HepG2 (cell line): ENCODE data around the gene CTRL. TPM values are rescaled to one million over a fixed set of nuclear protein-coding genes. Genes with fewer than 3 reads are reported as not detected.

Source experiments
- ATF1 ChIP-seq: IDR thresholded peaks from 2 replicates; pipeline ENCODE4 v1.6.1; 2016; ENCODE audit warnings: mild to moderate bottlenecking, control low read depth
- CENPT ChIP-seq: sonication (generic); formaldehyde crosslinking; IDR thresholded peaks from 2 replicates; pipeline ENCODE4 v1.8.0; 2022; ENCODE audit warnings: low read depth, mild to moderate bottlenecking, moderate library complexity, missing genetic modification reagents
- CREM ChIP-seq, 2 experiments: sonication (generic) in 1 of 2; formaldehyde crosslinking in 1 of 2; IDR thresholded peaks; 2 replicates each; pipeline versions ENCODE4 v1.4.0 to v1.6.1; 2016 to 2020; ENCODE audit warnings: antibody characterized with exemption in 1 of 2, mild to moderate bottlenecking in 1 of 2, missing genetic modification reagents in 1 of 2
- EHMT2 ChIP-seq: fragments of 200-600 bp; sonication (generic); IDR thresholded peaks from 2 replicates; pipeline ENCODE4 v1.7.0; 2017; ENCODE audit warnings: antibody characterized with exemption, low read depth, low read length, borderline replicate concordance
- ELF3 ChIP-seq: IDR thresholded peaks from 2 replicates; pipeline ENCODE4 v1.6.1; 2016; ENCODE audit warnings: missing genetic modification reagents, missing compliant biosample characterization
- GPBP1L1 ChIP-seq: sonication (generic); formaldehyde crosslinking; IDR thresholded peaks from 2 replicates; pipeline ENCODE4 v1.5.0; 2020; ENCODE audit warnings: mild to moderate bottlenecking, missing genetic modification reagents
- HNRNPLL ChIP-seq: fragments of 200-400 bp; formaldehyde crosslinking; IDR thresholded peaks from 2 replicates; pipeline ENCODE4 v1.6.1; 2017; ENCODE audit warnings: mild to moderate bottlenecking, low read depth, low read length; ENCODE audit not compliant: poor library complexity, severe bottlenecking
- KLF6 ChIP-seq: IDR thresholded peaks from 2 replicates; pipeline ENCODE4 v1.8.0; 2016; ENCODE audit warnings: missing biosample characterization, missing genetic modification reagents
- MEIS2 ChIP-seq: sonication (generic); formaldehyde crosslinking; IDR thresholded peaks from 2 replicates; pipeline ENCODE4 v1.9.0; 2021; ENCODE audit warnings: mild to moderate bottlenecking, missing genetic modification reagents
- NPAS2 ChIP-seq: sonication (generic); formaldehyde crosslinking; IDR thresholded peaks from 2 replicates; pipeline ENCODE4 v1.8.0; 2022; ENCODE audit warnings: mild to moderate bottlenecking, missing genetic modification reagents, borderline replicate concordance
- NR2C2 ChIP-seq: sonication (generic); formaldehyde crosslinking; IDR thresholded peaks from 2 replicates; pipeline ENCODE4 v1.4.0; 2020; ENCODE audit warnings: missing genetic modification reagents, mild to moderate bottlenecking, moderate library complexity, borderline replicate concordance
- NRL ChIP-seq: sonication (generic); formaldehyde crosslinking; IDR thresholded peaks from 2 replicates; pipeline ENCODE4 v1.5.0; 2020; ENCODE audit warnings: missing genetic modification reagents, mild to moderate bottlenecking, moderate library complexity, borderline replicate concordance
- RBM22 ChIP-seq: fragments of 200-400 bp; formaldehyde crosslinking; optimal IDR thresholded peaks from 2 replicates; pipeline ENCODE3; 2017; ENCODE audit warnings: mild to moderate bottlenecking, low read length, moderate library complexity
- RCOR2 ChIP-seq: IDR thresholded peaks from 2 replicates; pipeline ENCODE4 v1.6.1; 2016; ENCODE audit warnings: missing biosample characterization, missing genetic modification reagents
- SP5 ChIP-seq: IDR thresholded peaks from 2 replicates; pipeline ENCODE4 v1.6.1; 2016; ENCODE audit warnings: low read depth, borderline replicate concordance
- SPEN ChIP-seq: sonication (generic); formaldehyde crosslinking; IDR thresholded peaks from 2 replicates; pipeline ENCODE4 v1.5.1; 2020; ENCODE audit warnings: low read depth, mild to moderate bottlenecking, missing genetic modification reagents
- SRY ChIP-seq: sonication (generic); formaldehyde crosslinking; IDR thresholded peaks from 2 replicates; pipeline ENCODE4 v1.8.0; 2022; ENCODE audit warnings: mild to moderate bottlenecking, missing genetic modification reagents
- WIZ ChIP-seq: sonication (generic); formaldehyde crosslinking; IDR thresholded peaks from 2 replicates; pipeline ENCODE4 v1.5.1; 2020; ENCODE audit warnings: mild to moderate bottlenecking, missing genetic modification reagents
- XRCC5 ChIP-seq: fragments of 200-400 bp; formaldehyde crosslinking; optimal IDR thresholded peaks from 2 replicates; pipeline ENCODE3; 2017; ENCODE audit warnings: mild to moderate bottlenecking, low read length
- ZFP37 ChIP-seq: sonication (generic); formaldehyde crosslinking; IDR thresholded peaks from 2 replicates; pipeline ENCODE4 v1.4.0; 2020; ENCODE audit warnings: missing genetic modification reagents, borderline replicate concordance
- ZNF225 ChIP-seq: sonication (generic); formaldehyde crosslinking; IDR thresholded peaks from 2 replicates; pipeline ENCODE4 v1.4.0; 2020; ENCODE audit warnings: mild to moderate bottlenecking, missing genetic modification reagents
- ZNF577 ChIP-seq: sonication (generic); formaldehyde crosslinking; IDR thresholded peaks from 2 replicates; pipeline ENCODE4 v1.4.0; 2020; ENCODE audit warnings: mild to moderate bottlenecking, low read depth, missing genetic modification reagents, borderline replicate concordance
- polyA plus RNA-seq, 8 experiments: library from polyadenylated mRNA; depleted of rRNA in 3 of 8; stranded (reverse) in 7 of 8; unstranded in 1 of 8; fragments of >200 nt; fragmentation: Illumina TruSeq in 4 of 8; extraction: Trizol in 4 of 8; gene quantifications; 2 replicates each; pipeline versions ENCODE4 v1.2.1 to v1.2.3, GENCODE V29; 2011 to 2016; ENCODE audit warnings: low read depth in 4 of 8, missing spikeins in 1 of 8, mixed read lengths in 1 of 8; ENCODE audit not compliant: insufficient read depth in 1 of 8
- total RNA-seq, 5 experiments: library from RNA; depleted of rRNA; stranded (reverse); fragments of >200 nt; fragmentation: Illumina TruSeq; extraction: Trizol; gene quantifications; 2 replicates each; pipeline ENCODE4 v1.2.3, GENCODE V29; 2016; ENCODE audit warnings: low read depth in 1 of 5
- TF ChIP-seq, protein P1 (sequence below): sonication (generic); formaldehyde crosslinking; IDR thresholded peaks from 2 replicates; pipeline ENCODE4 v1.5.0; 2020; ENCODE audit warnings: missing genetic modification reagents, mild to moderate bottlenecking, borderline replicate concordance
- TF ChIP-seq, protein P2 (sequence below): sonication (generic); formaldehyde crosslinking; IDR thresholded peaks from 2 replicates; pipeline ENCODE4 v1.4.0; 2020; ENCODE audit warnings: low read depth, missing genetic modification reagents

The CTRL gene
- total and polyA plus RNA-seq, 2 of the 13 experiments (the other 11 are each of a cell fraction or from before 2014, with no cell fraction given) = 1.9 to 2.7 TPM

- TF ChIP-seq ELF3 (CRISPR knock-in tag) (peak; percentile 8; the same call in 1 of the 2 replicates), HNRNPLL (peak; percentile 48), NPAS2 (CRISPR knock-in tag) (no peak), RCOR2 (CRISPR knock-in tag) (no peak), XRCC5 (no peak), SRY (no peak; the same call in 1 of the 2 replicates), ATF1 (no peak), NRL (CRISPR knock-in tag) (no peak), MEIS2 (CRISPR knock-in tag) (peak; percentile 6; the same call in 1 of the 2 replicates), KLF6 (CRISPR knock-in tag) (peak; percentile 62; the same call in 1 of the 2 replicates), EHMT2 (no peak), CREM (IDR thresholded peaks at IDR 0.05) (no peak), CREM (CRISPR knock-in tag; IDR thresholded peaks at IDR 0.05) (no peak), SPEN (CRISPR knock-in tag) (no peak; the same call in 1 of the 2 replicates), RBM22 (peak; percentile 83), WIZ (CRISPR knock-in tag) (no peak), GPBP1L1 (CRISPR knock-in tag) (no peak), ZNF577 (no peak), NR2C2 (no peak), ZFP37 (no peak), ZNF225 (CRISPR knock-in tag) (no peak), SP5 (CRISPR knock-in tag) (no peak), CENPT (0 out of 2 replicates have a peak, but pooled peaks have one; percentile 31)
- TF ChIP-seq, protein P1, sequence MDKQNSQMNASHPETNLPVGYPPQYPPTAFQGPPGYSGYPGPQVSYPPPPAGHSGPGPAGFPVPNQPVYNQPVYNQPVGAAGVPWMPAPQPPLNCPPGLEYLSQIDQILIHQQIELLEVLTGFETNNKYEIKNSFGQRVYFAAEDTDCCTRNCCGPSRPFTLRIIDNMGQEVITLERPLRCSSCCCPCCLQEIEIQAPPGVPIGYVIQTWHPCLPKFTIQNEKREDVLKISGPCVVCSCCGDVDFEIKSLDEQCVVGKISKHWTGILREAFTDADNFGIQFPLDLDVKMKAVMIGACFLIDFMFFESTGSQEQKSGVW (CRISPR knock-in tag) = no peak
- TF ChIP-seq, protein P2, sequence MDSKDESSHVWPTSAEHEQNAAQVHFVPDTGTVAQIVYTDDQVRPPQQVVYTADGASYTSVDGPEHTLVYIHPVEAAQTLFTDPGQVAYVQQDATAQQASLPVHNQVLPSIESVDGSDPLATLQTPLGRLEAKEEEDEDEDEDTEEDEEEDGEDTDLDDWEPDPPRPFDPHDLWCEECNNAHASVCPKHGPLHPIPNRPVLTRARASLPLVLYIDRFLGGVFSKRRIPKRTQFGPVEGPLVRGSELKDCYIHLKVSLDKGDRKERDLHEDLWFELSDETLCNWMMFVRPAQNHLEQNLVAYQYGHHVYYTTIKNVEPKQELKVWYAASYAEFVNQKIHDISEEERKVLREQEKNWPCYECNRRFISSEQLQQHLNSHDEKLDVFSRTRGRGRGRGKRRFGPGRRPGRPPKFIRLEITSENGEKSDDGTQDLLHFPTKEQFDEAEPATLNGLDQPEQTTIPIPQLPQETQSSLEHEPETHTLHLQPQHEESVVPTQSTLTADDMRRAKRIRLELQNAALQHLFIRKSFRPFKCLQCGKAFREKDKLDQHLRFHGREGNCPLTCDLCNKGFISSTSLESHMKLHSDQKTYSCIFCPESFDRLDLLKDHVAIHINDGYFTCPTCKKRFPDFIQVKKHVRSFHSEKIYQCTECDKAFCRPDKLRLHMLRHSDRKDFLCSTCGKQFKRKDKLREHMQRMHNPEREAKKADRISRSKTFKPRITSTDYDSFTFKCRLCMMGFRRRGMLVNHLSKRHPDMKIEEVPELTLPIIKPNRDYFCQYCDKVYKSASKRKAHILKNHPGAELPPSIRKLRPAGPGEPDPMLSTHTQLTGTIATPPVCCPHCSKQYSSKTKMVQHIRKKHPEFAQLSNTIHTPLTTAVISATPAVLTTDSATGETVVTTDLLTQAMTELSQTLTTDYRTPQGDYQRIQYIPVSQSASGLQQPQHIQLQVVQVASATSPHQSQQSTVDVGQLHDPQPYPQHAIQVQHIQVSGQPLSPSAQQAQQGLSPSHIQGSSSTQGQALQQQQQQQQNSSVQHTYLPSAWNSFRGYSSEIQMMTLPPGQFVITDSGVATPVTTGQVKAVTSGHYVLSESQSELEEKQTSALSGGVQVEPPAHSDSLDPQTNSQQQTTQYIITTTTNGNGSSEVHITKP (CRISPR knock-in tag) = 0 out of 2 replicates have a peak, but pooled peaks have one; percentile 21
Measured at GRCh38 chr16:67942510-67943255, 11.0 kb upstream of the CTRL start (continued).
